IPS-11a (cell line): ENCODE data around the gene PIP4K2B.
"Not testable (repeated sequence)": the region's sequence is repeated elsewhere in the genome, so short reads cannot be mapped to it uniquely, and the experiment has no call there.

Experiments
- H3K4me3 ChIP-seq: one replicate; pipeline ENCODE4 v1.5.1; 2013; ENCODE audit warnings: low read depth, low read length, control low read depth

Gene PIP4K2B

DNA sequence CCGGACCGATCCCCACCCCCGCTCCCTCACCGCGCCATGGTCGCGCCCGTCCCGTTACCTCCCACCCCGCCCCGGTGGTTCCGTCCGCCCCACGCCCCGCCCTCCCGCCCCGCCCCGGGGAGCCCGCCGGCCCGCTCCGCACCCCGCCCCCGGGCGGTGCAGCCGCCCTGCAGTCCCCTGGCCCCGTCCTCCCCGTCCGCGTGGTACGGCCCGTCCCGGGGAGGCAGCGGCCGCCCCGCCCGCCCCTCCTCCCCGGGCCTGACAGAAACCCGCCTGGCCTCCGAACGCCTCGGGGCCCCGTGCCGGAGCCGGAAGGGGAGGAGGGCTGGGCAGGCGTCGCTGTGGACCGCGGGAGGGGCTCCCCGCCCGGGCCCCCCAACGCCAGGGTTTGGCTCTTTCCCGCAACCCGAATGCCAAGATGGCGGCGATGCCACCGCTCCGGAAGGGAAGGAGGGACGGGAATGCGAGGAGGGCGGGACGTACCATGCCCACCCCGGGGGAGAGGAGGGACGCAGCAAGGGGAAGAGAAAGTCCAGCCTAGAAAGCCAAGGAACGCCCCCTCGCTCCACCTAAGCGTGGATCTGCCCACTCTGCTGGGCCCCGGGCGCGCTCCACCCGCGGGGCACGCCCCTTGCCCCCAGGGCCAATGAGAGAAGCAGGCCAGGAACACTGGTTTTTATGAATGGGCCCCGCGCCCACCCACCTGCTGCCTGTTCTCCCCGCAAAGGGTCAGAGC, at the start of gene PIP4K2B:
TSS of gene PIP4K2B (minus strand) at position 56 of the 736 bp plus-strand sequence. CDS start 132 bp downstream, outside the sequence.
- peak within 1 kb of the TSS; percentile 78 for H3K4me3 ChIP-seq

DNA sequence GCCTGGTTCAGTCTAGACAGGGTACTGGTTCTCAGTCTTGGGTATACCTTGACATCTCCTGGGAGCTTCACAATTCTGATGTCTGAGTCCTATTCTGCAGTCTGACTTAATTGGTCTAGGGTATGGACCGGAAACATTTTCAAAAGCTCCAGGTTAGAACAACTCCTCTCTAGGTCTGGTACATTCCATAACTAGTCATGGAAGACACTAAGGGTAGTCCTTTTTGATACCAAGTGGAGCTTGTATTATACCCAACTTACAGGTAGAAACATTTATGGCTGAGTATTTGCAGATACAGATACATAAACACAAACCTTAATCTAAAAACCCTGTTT, 49.2 kb upstream of the PIP4K2B start:
- H3K4me3 ChIP-seq: no peak overlapping the region

GRCh38 chr17:38844261-38844757, 45.0 kb upstream of the PIP4K2B start:
- H3K4me3 ChIP-seq: no peak overlapping the region

DNA sequence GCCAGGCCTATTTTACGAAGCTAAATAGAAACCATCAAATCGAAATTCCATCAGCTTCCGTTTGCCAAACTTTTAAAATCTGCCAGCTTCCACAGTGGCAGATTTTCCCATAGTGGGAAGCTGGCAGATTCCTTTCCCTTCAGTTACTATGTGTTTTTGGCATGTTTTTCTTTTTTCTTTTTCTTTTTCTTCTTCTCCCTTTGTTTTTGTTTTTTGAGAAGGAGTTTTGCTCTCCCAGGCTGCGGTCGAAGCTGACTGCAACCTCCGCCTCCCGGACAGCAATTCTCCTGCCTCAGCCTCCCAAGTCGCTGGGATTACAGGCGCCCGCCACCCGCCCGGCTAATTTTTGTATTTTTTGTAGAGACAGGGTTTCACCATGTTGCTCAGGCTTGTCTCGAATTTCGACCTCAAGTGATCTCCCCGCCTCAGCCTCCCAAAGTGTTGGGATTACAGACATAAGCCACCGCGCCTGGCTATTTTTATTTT, 26.4 kb upstream of the PIP4K2B start:
- H3K4me3 ChIP-seq: peak overlapping the region; percentile 96

GRCh38 chr17:38824899-38825761, 25.8 kb upstream of the PIP4K2B start, which contains the start of gene CWC25:
Gene CWC25 (minus strand): TSS chr17:38825321. CDS start chr17:38825183, 138 bp downstream.
- peak within 1 kb of the TSS; percentile 96 for H3K4me3 ChIP-seq

DNA sequence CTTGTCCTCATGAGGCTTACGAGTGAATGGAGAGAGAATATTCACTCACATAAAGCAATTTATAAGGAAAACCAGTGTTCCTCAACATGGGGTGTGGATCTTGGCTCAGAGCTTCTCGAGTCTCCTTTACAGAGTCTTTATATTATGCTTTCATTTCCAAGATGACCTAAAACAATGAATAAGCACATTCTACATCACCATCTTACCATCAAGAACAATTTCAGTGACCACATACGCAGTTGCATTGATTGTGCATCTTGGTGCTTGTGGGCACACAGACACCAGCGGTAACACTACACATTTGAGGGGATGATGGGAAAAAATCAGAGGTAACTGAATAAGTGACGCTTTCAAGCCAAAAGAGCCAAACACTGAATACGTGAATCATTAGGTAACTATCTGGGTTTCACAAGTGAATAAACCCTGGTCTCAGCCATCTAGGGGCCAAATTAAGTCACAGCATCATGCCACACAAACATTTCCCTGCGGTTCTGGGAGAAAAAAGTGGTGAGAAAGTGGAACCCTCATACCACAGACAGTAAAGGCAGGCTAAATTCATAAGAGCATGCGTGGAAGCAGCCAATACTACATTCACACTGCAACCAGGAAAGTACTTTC, 16.3 kb upstream of the PIP4K2B start:
- H3K4me3 ChIP-seq: no peak overlapping the region

DNA sequence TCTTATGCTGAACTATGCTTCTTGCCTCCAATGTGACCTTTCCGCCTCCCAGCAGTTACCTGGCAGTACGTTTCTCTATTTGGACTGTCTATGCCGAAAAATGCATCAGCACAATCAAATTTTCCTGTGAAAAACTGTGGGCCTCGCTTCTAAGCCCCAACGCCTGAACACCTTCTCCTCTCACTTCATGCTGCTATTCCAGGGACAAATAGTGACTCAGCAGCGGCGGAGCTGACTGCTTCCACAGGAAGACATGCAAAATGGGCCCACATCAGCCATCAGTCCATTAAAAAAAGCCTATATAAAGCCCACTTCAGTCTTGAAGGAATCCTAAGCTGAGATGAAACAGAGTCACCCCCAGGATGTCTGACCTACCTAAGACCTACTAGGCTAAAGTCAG, 10.5 kb upstream of the PIP4K2B start:
- no peak overlapping the region for H3K4me3 ChIP-seq

DNA sequence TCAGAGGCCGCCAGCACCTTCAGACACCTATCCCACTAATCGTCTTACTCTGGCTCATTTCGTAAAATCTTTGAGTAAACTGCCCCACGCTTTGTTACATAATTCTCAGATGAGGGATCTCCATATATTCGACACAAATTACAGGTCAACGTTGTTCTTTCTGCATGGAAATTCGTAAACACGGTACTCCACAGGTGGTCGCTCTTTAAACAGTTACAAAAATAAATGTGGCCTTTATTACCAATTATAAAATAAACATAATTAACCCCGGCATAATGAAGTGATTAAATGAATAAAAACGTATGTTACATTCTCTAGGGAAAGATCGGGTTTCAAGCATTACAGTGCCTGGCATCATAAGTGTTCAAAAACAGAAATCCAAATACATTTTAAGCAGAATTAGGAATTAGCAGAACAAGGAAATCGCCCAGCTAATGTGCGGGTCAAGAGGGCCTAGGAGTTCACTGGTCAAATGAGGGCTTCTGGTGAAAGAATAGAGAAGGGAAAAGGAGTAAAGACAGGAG, 943 bp upstream of the PIP4K2B start:
- H3K4me3 ChIP-seq: peak overlapping the region; percentile 50

DNA sequence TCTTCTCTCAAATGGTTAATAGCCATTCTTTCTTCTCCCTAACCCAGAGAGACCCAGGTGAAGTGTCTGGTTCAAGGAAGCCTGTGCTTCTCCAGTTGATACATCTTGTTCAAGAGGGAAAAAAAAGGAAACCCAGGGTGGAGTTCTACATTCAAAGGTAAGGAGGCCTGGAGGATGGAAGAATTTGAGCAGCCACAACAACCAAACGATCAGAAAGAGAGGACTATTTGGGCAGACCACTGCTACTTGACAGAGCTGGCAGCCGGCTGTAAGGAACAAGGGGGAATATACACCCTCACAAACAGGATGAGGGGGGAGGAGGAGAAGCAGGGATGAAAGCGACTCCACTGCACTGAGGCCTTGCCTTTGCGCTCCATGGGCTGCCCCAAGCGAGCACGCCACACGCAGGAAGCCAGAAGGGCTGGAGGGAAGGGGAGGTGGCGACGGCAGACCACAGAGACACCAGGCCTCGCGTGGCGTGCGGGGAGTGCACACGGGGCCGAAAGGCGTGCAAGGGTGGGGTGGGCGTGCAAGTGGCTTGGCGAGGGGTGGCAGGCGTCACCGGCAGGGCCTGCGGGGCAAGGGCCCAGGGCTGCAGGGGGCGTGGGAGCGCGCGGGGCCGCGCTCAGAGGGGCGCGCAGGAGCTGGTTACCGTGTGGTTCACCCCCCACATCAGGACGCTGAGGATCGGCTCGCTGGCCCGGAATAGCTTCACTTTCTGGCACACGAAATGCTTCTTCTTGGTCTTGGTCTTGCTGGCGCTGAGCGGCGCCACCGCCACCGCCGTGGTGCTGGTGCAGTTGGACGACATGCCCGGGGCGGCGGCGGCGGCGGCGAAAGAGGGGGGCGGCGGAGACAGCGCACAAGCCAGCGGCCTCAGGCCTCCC, 499 bp downstream of the PIP4K2B start:
- peak overlapping the region; percentile 78 for H3K4me3 ChIP-seq

DNA sequence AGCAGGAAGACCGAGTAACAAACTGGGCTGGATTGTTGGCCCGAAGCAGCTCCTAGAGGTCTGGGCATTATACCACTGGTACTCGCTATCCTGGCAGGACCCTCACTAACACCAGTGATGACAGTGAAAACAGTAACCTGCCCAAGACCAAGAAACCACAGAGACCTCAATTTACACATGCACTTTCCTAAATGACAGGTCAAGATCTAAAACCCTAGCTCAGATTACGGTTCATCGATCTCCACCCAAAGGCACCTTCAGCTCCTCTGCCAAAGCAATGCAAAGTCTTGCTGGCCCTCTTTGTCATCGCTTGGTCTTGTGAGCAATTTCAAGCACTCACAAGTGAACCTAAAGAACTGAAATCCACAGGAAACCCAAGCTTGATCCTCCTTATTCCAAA, 1.5 kb downstream of the PIP4K2B start:
- H3K4me3 ChIP-seq: no peak overlapping the region

GRCh38 chr17:38797158-38797490, 2.2 kb downstream of the PIP4K2B start:
- no peak overlapping the region for H3K4me3 ChIP-seq

GRCh38 chr17:38796451-38797157, 2.8 kb downstream of the PIP4K2B start:
- no peak overlapping the region for H3K4me3 ChIP-seq

- H3K4me3 ChIP-seq: no peak overlapping the region
Measured at GRCh38 chr17:38794221-38794620, 5.1 kb downstream of the PIP4K2B start.

DNA sequence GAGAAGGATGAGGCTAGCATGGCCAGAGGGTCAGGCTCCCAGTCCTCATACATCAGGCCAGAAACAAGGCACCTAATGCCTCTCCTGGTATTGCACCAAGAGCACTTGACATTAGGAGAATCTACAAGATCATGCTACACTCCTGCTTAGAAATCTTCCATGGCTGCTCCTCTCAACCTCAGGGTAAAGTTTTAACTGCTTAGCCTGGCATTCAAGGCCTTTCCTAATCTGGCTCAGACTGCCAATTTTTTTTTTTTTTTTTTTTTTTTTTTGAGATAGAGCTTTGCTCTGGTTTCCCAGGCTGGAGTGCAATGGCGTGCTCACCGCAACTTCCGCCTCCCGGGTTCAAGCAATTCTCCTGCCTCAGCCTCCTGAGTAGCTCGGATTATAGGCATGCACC, 8.2 kb downstream of the PIP4K2B start:
- no peak overlapping the region for H3K4me3 ChIP-seq

DNA sequence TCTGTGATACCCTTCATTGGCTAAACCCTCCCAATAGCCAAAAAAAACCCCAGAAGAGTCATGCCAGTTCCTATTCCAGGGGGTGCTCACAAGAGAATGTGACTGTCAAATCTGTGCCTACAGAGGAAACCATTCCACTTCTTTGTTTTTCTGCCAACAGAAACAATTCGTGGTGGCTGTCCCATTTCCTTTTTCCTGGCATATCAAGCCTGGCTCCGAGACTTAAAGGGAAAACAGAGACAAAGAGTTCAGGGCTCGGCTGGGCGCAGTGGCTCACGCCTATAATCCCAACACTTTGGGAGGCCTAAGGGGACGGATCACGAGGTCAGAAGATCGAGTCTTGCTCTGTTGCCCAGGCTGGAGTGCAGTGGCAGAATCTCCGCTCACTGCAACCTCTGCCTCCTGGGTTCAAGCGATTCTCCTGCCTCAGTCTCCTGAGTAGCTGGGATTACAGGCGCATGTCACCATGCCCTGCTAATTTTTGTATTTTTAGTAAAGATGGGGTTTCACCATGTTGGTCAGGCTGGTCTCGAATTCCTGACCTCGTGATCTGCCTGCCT, 9.1 kb downstream of the PIP4K2B start:
- H3K4me3 ChIP-seq: not testable (repeated sequence)

- H3K4me3 ChIP-seq: no peak overlapping the region
Measured at GRCh38 chr17:38789185-38789584, 10.2 kb downstream of the PIP4K2B start.

GRCh38 chr17:38787999-38788398, 11.4 kb downstream of the PIP4K2B start:
- not testable (repeated sequence) for H3K4me3 ChIP-seq

DNA sequence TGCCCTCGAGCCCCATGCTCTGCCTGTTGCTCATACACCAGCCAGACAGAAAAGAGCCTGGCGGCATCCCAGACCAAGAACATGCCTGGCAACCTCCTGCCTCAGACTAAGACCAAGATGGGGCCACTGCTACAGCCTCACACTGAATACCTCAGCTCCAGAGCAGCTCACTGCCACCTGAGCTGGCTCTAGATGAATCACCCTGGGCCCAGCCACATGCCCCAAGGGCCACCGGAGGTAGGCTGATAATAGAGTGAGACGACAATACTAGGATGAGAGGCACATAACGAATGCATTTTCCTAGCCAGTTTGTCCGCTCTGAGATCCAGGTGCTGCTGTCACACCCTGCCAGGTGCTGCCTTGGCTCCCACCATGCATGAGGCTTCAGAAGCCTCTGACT, 13.0 kb downstream of the PIP4K2B start:
- no peak overlapping the region for H3K4me3 ChIP-seq

- no peak overlapping the region for H3K4me3 ChIP-seq
Measured at GRCh38 chr17:38783227-38783626, 16.1 kb downstream of the PIP4K2B start.
